HepG2 (cell line): ENCODE measurements around the gene SMIM1. TPM values are rescaled to one million over a fixed set of nuclear protein-coding genes. Genes with fewer than 3 reads are reported as not detected.

Source experiments
- ATAC-seq: fragments of 200-7000 bp; cut with Tn5 transposase; 3 replicates; pipeline ENCODE4 v1.9.1; 2020; ENCODE audit warnings: mild to moderate bottlenecking, moderate library complexity
- BruUV-seq: library from RNA; stranded (reverse); fragments of 400-500 nt; replicated peaks from 2 replicates; lab custom pipeline; 2021; lab: Mats Ljungman, UMichigan
- CTCF ChIA-PET: fragments of 300-600 bp; formaldehyde crosslinking; extraction: SDS; loops from one replicate; lab custom pipeline; 2021; ENCODE audit warnings: low total read pairs, inconsistent platforms, low intra/inter-chr PET ratio; lab: Yijun Ruan, JAX
- POLR2A ChIA-PET: fragments of 350-600 bp; sonication (Branson Sonifier 250); formaldehyde crosslinking; loops from one replicate; lab custom pipeline; 2020; ENCODE audit warnings: antibody characterized with exemption, inconsistent platforms; lab: Yijun Ruan, JAX
- DNase-seq: peaks from one replicate; pipeline ENCODE4 v3.0.0-alpha.2; 2015; ENCODE audit warnings: low spot score
- FAIRE-seq: peaks from 3 replicates; lab custom pipeline; 2011; peaks lifted over from hg19 to GRCh38; lab: Jason Lieb, UNC
- H2AFZ ChIP-seq: one replicate; pipeline ENCODE4 v1.6.1; 2011; ENCODE audit warnings: low read length, inconsistent platforms
- H3K27ac ChIP-seq: fragments of 300-600 bp; 3 replicates; pipeline ENCODE4 v1.8.0; 2011; ENCODE audit warnings: mixed run types, mild to moderate bottlenecking, mixed read lengths, low read length, inconsistent platforms; ENCODE audit not compliant: insufficient read depth; ENCODE audit errors: extremely low read length
- H3K27me3 ChIP-seq, 2 experiments: fragments of 200-600 bp in 1 of 2; 2 replicates in 1 of 2; 3 replicates in 1 of 2; pipeline versions ENCODE4 v1.6.0 to v1.8.0; 2011; ENCODE audit warnings: low read length in 2 of 2, mild to moderate bottlenecking in 2 of 2, moderate library complexity in 2 of 2, inconsistent platforms in 1 of 2; ENCODE audit not compliant: insufficient read depth in 2 of 2, control insufficient read depth in 1 of 2
- H3K36me3 ChIP-seq, 2 experiments: fragments of 200-600 bp in 1 of 2; replicated peaks in 1 of 2; 2 replicates in 1 of 2; 3 replicates in 1 of 2; pipeline versions ENCODE4 v1.5.1 to v1.8.0; 2011; ENCODE audit warnings: low read length in 2 of 2, inconsistent platforms in 1 of 2; ENCODE audit not compliant: insufficient read depth in 2 of 2, control insufficient read depth in 1 of 2
- H3K4me1 ChIP-seq: 2 replicates; pipeline ENCODE4 v1.5.1; 2012; ENCODE audit warnings: low read length, inconsistent platforms; ENCODE audit not compliant: insufficient read depth
- H3K4me2 ChIP-seq: 2 replicates; pipeline ENCODE4 v1.6.0; 2011; ENCODE audit warnings: low read depth, low read length, inconsistent platforms
- H3K4me3 ChIP-seq, 3 experiments: fragments of 200-600 bp in 1 of 3; sonication (generic), shearing (Covaris generic) in 1 of 3; replicated peaks in 1 of 3; 2 replicates each; pipeline ENCODE4 v1.5.1; 2011 to 2016; ENCODE audit warnings: low read length in 3 of 3, inconsistent platforms in 2 of 3, low read depth in 2 of 3, mild to moderate bottlenecking in 2 of 3, control low read depth in 1 of 3, mixed read lengths in 1 of 3; ENCODE audit not compliant: insufficient read depth in 1 of 3
- H3K79me2 ChIP-seq: one replicate; pipeline ENCODE4 v1.6.1; 2011; ENCODE audit warnings: low read length, inconsistent platforms; ENCODE audit not compliant: insufficient read depth
- H3K9ac ChIP-seq: 2 replicates; pipeline ENCODE4 v1.6.0; 2011; ENCODE audit warnings: mild to moderate bottlenecking, low read depth, low read length, inconsistent platforms; ENCODE audit not compliant: insufficient read depth
- H3K9me3 ChIP-seq: 2 replicates; pipeline ENCODE4 v1.5.1; 2012; ENCODE audit warnings: mild to moderate bottlenecking, low read length
- H4K20me1 ChIP-seq: 2 replicates; pipeline ENCODE4 v1.6.0; 2011; ENCODE audit warnings: inconsistent platforms, mild to moderate bottlenecking, low read length, moderate library complexity; ENCODE audit not compliant: insufficient read depth
- AKNA ChIP-seq: sonication (generic); formaldehyde crosslinking; IDR thresholded peaks from 2 replicates; pipeline ENCODE4 v1.4.0; 2020; ENCODE audit warnings: missing genetic modification reagents, borderline replicate concordance
- BRCA1 ChIP-seq: sonication (generic); formaldehyde crosslinking; IDR thresholded peaks from 2 replicates; pipeline ENCODE4 v1.4.0; 2020; ENCODE audit warnings: missing genetic modification reagents
- CEBPZ ChIP-seq: IDR thresholded peaks from 2 replicates; pipeline ENCODE4 v1.6.1; 2012; ENCODE audit warnings: low read length, improper control_type of control experiment
- DPF2 ChIP-seq: sonication (generic); formaldehyde crosslinking; IDR thresholded peaks from 2 replicates; pipeline ENCODE4 v1.4.0; 2020; ENCODE audit warnings: mild to moderate bottlenecking, low read depth, missing genetic modification reagents, borderline replicate concordance
- HMGXB4 ChIP-seq, 2 experiments: sonication (generic) in 1 of 2; formaldehyde crosslinking in 1 of 2; IDR thresholded peaks; 2 replicates each; pipeline versions ENCODE4 v1.4.0 to v1.6.1; 2018 to 2020; ENCODE audit warnings: missing genetic modification reagents in 2 of 2, borderline replicate concordance in 1 of 2, low read depth in 1 of 2, mild to moderate bottlenecking in 1 of 2, missing biosample characterization in 1 of 2
- HNRNPLL ChIP-seq: fragments of 200-400 bp; formaldehyde crosslinking; IDR thresholded peaks from 2 replicates; pipeline ENCODE4 v1.6.1; 2017; ENCODE audit warnings: mild to moderate bottlenecking, low read depth, low read length; ENCODE audit not compliant: poor library complexity, severe bottlenecking
- PAWR ChIP-seq: sonication (generic); formaldehyde crosslinking; IDR thresholded peaks from 2 replicates; pipeline ENCODE4 v1.4.0; 2020; ENCODE audit warnings: missing genetic modification reagents, mild to moderate bottlenecking, borderline replicate concordance
- RXRA ChIP-seq: sonication (generic); formaldehyde crosslinking; IDR thresholded peaks from 2 replicates; pipeline ENCODE4 v1.5.1; 2020; ENCODE audit warnings: missing genetic modification reagents
- SPEN ChIP-seq: sonication (generic); formaldehyde crosslinking; IDR thresholded peaks from 2 replicates; pipeline ENCODE4 v1.5.1; 2020; ENCODE audit warnings: low read depth, mild to moderate bottlenecking, missing genetic modification reagents
- TEAD3 ChIP-seq: optimal IDR thresholded peaks from 2 replicates; pipeline ENCODE3; 2016; ENCODE audit warnings: borderline replicate concordance
- ZFP90 ChIP-seq: sonication (generic); formaldehyde crosslinking; IDR thresholded peaks from 2 replicates; pipeline ENCODE4 v1.8.0; 2022; ENCODE audit warnings: missing genetic modification reagents, mild to moderate bottlenecking, inconsistent platforms, borderline replicate concordance
- ZNF260 ChIP-seq: sonication (generic); formaldehyde crosslinking; IDR thresholded peaks from 2 replicates; pipeline ENCODE4 v1.4.0; 2020; ENCODE audit warnings: missing genetic modification reagents, low read depth, mild to moderate bottlenecking, borderline replicate concordance
- ZNF335 ChIP-seq: sonication (generic); formaldehyde crosslinking; IDR thresholded peaks from 2 replicates; pipeline ENCODE4 v1.4.0; 2020; ENCODE audit warnings: missing genetic modification reagents
- WGBS: methylation state at CpG from one replicate; pipeline ENCODE4 v1.1.6; 2017; ENCODE audit warnings: low lambda C conversion rate; 5-methylcytosine and 5-hydroxymethylcytosine counted together
- in situ Hi-C: cut with HindIII; loops from 2 replicates; pipeline ENCODE4 v1.10.0; 2017; ENCODE audit warnings: low pct_unique_long_range_greater_than_20kb; ENCODE audit not compliant: extremely low pct_ligation_motif_present
- intact Hi-C: fragments of 100-400 bp; cut with micrococcal nuclease; formaldehyde crosslinking; loops from one replicate; pipeline ENCODE4 v1.10.0; 2022; ENCODE audit not compliant: unreplicated experiment
- polyA plus RNA-seq, 8 experiments: library from polyadenylated mRNA; depleted of rRNA in 3 of 8; stranded (reverse) in 7 of 8; unstranded in 1 of 8; fragments of >200 nt; fragmentation: Illumina TruSeq in 4 of 8; extraction: Trizol in 4 of 8; gene quantifications; 2 replicates each; pipeline versions ENCODE4 v1.2.1 to v1.2.3, GENCODE V29; 2011 to 2016; ENCODE audit warnings: low read depth in 4 of 8, missing spikeins in 1 of 8, mixed read lengths in 1 of 8; ENCODE audit not compliant: insufficient read depth in 1 of 8
- total RNA-seq, 5 experiments: library from RNA; depleted of rRNA; stranded (reverse); fragments of >200 nt; fragmentation: Illumina TruSeq; extraction: Trizol; gene quantifications; 2 replicates each; pipeline ENCODE4 v1.2.3, GENCODE V29; 2016; ENCODE audit warnings: low read depth in 1 of 5

Gene SMIM1
- total and polyA plus RNA-seq, 2 of the 13 experiments (the other 11 are each of a cell fraction or from before 2014, with no cell fraction given), result 12.4 to 56.3 TPM

- no peak for DNase-seq
- H3K4me3 ChIP-seq, result no peak overlapping the region
- H3K4me1 ChIP-seq, result peaks cover 37% of the 10 kb centered on the region
- peaks cover 14 to 39% of the 10 kb centered on the region in 2 experiments for H3K36me3 ChIP-seq
- in situ Hi-C loops (no loop called here), intact Hi-C loops (no loop called here)
- no peak overlapping the region for H3K9ac ChIP-seq
- no peak for FAIRE-seq
- H3K27me3 ChIP-seq, result no peaks in the 10 kb centered on the region
- no TSS peak for BruUV-seq
- H3K79me2 ChIP-seq, result peaks cover 34% of the 10 kb centered on the region
- ChIA-PET CTCF (no interaction called here), POLR2A (interaction anchor here (1.6 kb wide), 1 partner anchor 13 kb away, joined by 4 read pairs; no protein-coding TSS in a partner anchor)
- WGBS, result 90% methylated on average over 12 of the region's 16 CpGs
- H3K9me3 ChIP-seq, result no peaks in the 10 kb centered on the region
- no peak for ATAC-seq
- no peak overlapping the region for H3K27ac ChIP-seq
- no peak overlapping the region for H3K4me2 ChIP-seq
- 0 out of 2 replicates have a peak, but pooled peaks cover 7% of the 10 kb centered on the region for H4K20me1 ChIP-seq
- no peak overlapping the region for H2AFZ ChIP-seq
- TF ChIP-seq ZNF260 (CRISPR knock-in tag), result no peak
- TF ChIP-seq TEAD3 (CRISPR knock-in tag), result no peak
- TF ChIP-seq ZFP90 (CRISPR knock-in tag), result no peak
- no peak for TF ChIP-seq HNRNPLL
- TF ChIP-seq SPEN (CRISPR knock-in tag), result no peak
- TF ChIP-seq DPF2 (CRISPR knock-in tag), result no peak
- no peak for TF ChIP-seq AKNA (CRISPR knock-in tag)
- TF ChIP-seq HMGXB4 (CRISPR knock-in tag; IDR thresholded peaks at IDR 0.05; ENCODE audit: borderline replicate concordance in 1 of 2, low read depth in 1 of 2), result no peak
- TF ChIP-seq RXRA (CRISPR knock-in tag), result no peak
- TF ChIP-seq ZNF335 (CRISPR knock-in tag), result no peak
- TF ChIP-seq BRCA1 (CRISPR knock-in tag), result no peak
- no peak for TF ChIP-seq PAWR
- no peak for TF ChIP-seq CEBPZ
These were observed 16.3 kb downstream of the SMIM1 start for GRCh38 chr1:3788756-3789420.
